HL-60/S4 (cell line): ENCODE data around the gene CDC5L.

Experiments used
- in situ Hi-C: fragments of 300-500 bp; cut with MboI; formaldehyde crosslinking; loops from 2 replicates; pipeline ENCODE4 v1.14.3; 2022; ENCODE audit warnings: low sequenced_read_pairs

CDC5L gene

DNA sequence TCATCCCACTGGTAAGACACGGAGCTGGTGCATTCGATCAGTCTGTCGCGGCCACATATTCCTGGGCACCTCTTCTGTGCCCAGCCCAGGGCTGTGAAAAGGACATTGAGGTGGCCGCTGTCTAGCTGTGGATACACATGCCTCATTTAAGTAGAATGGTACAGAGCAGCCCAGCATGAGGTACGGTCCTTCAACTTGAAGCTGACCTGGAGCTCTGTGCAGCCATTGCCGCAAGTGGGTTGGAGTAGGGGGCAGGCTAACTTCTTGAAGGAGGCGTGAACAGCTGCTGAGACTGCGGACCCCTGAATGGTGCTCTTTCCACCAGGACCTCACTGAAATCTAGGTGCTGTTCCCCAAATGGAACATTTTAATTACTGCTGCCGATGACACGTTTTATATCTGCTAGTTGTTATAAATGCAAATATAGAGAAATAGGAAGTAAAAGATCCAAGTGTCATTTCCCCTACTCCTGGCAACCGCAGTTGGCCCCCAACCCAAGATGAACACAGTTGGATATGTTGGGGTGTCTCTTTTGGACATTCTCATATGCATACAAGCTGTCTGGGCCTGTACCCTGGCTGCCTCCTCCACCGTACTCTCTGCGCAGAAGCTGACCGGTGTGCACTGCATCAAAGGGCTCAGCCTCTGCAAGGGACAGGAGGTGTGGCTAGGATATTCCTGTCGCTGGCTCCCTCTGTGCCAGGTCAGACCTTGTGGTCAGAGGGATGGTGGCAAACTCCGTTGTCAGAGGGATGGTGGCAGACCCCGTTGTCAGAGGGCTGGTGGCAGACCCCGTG, 86.1 kb downstream of the CDC5L start:
- in situ Hi-C loops = no loop called here

DNA sequence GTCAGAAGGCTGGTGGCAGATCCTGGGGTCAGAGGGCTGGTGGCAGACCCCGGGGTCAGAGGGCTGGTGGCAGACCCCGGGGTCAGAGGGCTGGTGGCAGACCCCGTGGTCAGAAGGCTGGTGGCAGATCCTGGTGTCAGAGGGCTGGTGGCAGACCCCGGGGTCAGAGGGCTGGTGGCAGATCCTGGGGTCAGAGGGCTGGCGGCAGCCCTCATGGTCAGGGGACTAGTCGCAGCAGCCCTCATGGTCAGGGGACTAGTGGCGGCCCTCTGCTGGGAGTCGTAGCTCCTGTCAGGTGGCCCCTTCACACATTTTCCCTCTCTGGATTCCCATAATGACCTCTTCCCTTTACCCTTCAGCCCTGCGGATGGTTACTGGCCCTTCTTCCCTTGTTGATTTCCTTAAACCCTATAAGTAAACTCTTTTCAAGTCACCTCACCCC, 86.7 kb downstream of the CDC5L start:
- in situ Hi-C loops = no loop called here

DNA sequence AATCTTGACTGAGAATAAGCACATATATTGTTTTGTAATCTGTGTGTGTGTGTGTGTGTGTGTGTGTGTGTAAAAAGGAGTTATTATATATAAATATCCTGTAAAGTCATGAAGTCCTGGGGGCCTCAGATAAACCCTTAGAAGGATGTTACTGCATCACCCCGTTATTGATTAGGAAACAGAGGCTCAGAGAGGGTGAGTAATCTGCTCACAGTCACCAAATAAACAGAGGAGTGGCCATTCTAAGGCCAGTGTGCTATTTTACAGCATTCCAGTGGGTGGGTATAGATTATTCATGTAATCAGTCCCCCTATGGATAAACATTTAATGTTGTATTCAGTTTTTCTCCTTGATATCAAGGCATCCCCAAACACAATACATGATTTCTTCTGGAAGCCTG, 87.1 kb downstream of the CDC5L start:
- in situ Hi-C loops = loop anchor here (25.0 kb wide), 1 partner anchor 1438 kb away; no protein-coding TSS in a partner anchor

DNA sequence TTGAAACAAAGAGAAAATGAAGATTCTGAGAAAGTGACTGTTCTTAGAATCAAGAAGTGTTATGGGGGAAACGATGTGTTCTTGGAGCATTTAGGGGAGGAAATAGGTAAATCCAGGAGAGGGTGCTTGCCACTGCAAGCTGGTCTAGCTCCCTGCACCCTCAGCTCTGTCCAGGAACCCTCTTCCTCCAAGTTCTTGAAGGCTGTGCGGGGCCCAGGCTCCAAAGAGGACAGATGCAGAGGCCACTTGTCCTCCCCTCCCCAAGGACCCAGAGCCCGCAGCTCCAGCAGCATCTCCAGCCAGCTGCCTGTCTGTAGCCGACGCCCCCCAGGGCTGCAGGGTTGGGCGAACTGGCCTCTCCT, 87.9 kb downstream of the CDC5L start:
- in situ Hi-C loops = loop anchor here (25.0 kb wide), 1 partner anchor 1437 kb away; no protein-coding TSS in a partner anchor

DNA sequence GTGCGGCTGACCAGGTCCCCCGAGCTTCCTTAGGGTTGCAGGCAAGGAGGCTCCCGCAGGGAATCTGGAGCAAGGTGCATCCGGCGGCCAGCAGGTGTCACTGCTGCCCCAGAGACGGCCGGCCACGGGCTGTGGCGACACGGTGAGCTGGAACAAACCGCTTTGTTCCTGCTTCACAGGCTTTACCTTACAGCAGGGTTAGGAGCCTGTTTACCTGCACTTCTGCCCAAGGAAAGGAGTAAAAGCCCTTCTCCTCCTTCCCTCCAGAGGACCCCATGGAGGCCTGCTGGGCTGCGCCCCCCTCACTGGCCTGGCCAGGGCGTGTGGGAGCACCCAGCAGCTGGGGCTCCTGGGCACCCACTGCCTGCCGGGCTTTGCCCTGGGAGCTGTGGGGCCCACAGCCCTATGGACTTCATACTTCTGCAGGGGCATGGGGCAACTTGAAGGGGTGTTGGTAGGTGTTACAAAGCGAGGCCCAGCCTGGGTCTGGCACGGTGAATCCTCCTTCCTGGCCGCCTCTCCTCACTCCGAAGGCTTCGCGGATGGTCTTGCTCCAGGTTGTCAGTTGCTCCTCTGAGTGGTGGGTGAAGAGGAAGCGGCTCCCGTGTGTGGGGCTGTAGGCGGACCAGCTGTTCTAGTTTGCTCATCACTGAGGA, 88.4 kb downstream of the CDC5L start:
- in situ Hi-C loops = loop anchor here (25.0 kb wide), 1 partner anchor 1436 kb away; no protein-coding TSS in a partner anchor

DNA sequence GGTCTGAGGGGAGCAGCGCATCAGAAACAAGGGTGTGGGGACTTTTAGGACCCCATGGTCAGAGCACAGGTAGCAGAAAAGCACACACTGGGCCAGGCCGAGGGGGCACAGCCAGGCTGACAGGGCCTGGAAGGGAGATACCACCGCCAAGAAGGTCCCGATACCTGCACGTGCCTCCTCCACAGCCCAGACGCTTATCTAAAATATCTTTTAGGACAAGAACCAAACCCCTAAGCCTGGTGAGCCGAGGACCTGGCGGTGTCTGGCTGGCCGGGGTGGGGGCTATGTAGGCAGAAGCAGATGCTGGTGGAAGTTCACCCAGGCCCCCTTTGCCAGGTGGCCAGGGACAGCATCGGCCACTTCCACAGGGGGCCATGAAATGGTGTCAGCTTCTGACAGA, 89.3 kb downstream of the CDC5L start:
- in situ Hi-C loops = loop anchor here (25.0 kb wide), 1 partner anchor 1435 kb away; no protein-coding TSS in a partner anchor

DNA sequence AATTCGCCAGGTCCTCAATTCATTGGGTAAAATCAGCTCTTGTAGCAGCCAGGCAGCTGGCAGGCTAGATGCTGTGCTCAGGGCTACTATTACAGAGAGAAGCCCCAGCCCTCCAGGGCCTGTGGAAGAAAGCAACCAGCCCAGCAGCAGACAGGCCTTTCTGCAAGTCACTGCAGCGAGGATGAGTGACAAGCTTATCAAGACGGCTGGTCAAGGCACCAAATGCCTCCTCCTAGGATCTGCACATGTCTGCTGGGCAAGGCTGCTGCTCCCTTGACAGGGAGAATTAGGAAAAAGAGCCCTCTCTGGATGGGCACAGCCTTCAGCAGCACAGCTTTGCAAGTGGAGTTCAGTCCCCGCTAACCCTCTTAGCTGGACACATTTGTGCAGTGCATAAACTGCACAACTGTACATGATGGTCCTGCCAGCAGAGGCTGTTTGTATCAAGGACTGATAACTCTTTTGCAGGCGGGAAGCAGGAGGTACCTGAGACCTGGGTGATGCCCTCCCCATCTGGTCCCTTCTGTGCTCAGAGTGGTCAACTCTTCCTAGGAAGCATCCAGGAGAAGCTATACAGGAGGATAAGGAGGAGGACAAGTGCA, 89.9 kb downstream of the CDC5L start:
- in situ Hi-C loops = loop anchor here (25.0 kb wide), 1 partner anchor 1435 kb away; no protein-coding TSS in a partner anchor

DNA sequence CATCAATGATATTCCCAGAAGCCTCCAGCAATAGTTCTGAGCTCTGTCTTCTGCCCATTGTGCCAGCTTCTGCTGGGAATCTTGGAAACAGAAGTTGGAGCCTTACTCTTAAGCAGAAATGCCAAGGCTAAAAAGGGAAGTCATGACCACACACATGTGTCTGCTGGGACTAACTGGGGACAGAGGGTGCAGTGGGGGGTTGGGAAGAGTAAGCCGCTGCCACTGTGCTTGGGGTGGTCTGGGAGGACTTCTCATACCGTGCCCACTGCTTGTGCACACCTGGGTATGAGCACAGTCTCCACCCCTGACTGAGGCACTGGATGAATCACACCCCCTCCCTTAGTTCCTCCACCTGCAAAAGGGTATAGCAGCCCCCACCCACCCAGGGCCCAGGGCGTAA, 90.7 kb downstream of the CDC5L start:
- in situ Hi-C loops = loop anchor here (25.0 kb wide), 1 partner anchor 1434 kb away; no protein-coding TSS in a partner anchor

DNA sequence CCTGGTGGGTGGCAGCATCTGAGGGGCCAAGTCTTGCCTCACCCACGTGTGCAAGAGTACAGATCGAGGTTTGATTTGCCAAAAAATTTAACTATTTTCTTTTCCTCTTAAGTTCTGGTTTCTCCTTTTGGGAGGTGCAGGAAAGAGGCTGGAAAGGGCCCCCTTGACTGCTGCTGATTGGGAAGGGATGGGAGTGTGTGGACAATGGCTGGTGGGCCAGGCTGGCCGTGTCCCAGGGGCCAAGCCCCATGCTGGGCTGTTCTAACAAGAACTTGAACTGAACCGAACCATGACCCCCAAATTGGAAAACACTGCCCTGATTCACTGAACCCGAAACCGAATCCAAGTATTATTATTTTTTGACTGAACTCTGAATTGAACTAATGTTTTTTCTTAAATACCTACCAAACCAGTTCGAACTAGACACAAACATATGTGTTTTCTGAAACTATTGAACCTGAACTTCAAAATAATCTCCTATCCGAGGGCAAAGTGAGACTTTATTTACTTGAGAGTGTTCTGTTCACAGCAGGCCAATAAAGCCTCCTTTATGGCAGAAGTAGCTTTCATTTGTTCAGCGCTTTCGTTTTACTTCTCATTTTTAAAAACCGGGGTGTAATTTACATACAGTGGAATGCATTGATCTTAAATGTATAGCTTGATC, 91.2 kb downstream of the CDC5L start:
- in situ Hi-C loops = loop anchor here (25.0 kb wide), 1 partner anchor 1434 kb away; no protein-coding TSS in a partner anchor

DNA sequence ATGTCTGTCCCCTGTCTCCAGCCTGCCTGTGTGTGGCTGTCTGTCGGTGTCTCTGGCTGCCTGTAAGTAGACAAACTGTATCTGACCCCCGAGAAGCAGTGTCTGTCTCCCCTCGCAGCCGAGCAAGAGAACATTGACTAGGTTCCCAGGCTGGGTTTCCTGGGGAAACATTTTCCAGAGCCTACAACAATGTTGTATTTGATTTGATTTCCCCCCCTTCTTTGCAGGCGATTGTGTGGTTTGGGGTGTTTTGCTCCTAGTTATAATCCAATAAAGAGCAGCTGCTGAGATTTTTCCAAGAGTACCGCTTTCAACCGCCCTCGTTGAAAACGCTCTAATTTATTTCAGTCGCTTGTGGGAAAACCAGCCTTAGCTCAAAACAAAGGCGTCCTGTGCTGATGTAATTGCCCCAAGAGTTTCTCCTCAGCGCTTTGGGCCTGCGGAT, 92.6 kb downstream of the CDC5L start:
- in situ Hi-C loops = loop anchor here (25.0 kb wide), 1 partner anchor 1432 kb away; no protein-coding TSS in a partner anchor

DNA sequence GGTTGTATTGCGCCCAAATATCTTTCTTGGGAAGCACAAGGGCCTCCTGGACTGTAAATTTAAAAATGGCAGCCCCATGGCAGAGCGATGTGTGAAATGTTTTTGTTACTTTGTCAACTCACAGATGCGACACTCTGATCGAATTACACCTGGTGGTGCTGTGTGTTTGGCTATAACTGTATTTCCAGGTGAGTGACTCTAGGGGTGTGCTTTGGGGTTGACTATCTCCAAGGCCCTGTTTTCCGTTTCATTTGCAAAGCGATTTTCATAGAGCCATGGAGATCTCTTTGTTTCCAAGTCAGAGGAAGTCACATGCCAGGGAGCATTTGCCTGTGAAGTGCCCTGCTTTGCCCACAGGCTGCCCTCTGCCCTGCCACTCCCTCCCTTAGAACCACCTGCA, 93.5 kb downstream of the CDC5L start:
- in situ Hi-C loops = loop anchor here (25.0 kb wide), 1 partner anchor 1431 kb away; no protein-coding TSS in a partner anchor

DNA sequence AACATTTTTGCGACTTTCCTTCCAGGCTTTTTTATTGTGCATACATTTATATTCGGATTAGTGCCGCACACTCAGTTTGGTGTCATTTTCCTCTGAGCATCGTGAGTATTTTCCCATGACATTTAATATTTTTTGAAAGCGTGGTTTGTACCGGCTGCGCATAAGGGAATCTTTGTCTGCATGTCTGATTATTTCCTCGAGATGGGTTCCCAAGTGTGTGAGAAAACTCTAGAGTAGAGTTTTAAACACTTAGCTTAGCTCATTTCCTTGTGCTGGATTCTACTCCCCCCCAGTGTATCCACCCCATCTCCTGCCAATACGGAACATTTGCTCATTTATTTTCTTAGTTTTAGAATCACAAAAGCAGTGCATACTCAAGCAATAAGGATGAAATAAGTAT, 94.3 kb downstream of the CDC5L start:
- in situ Hi-C loops = loop anchor here (25.0 kb wide), 1 partner anchor 1431 kb away; no protein-coding TSS in a partner anchor

DNA sequence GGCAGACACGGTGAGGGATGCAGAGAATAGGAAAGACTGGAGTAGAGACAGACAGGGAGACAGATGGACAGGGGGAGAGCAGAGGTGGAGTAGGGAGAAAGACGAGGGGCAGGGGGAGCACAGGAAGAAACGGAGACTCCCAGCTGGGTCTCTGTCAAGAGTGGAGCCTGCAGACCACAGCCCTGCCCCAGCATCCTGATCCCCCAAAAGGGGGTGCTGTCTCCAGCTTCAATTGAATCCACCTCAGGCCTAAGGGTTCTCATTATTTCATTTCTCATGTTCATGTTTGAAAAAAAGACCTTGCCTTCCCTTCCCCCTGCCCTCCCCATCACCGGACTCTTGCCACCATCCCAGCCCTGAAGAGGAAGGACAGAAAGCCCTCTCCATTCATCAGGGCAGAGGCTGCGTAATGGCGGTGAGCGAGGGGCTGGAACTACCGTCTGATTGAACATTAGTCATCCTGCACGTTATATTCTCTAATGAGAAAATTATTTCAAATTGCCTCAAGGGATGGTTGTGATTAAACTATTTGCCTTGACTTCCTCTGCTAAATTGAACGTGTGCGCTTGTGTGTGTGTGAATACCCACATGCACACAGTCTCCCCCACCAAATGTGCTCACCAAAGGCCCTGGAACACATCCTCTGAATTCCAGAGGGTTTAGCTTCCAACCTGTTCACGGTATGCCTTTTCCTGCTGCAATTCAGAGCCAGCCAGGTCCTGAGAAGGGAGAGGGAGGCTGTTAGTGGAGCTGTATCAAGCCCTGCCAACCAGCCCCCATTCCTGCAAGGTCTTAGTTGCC, 98.3 kb downstream of the CDC5L start:
- in situ Hi-C loops = loop anchor here (25.0 kb wide), 1 partner anchor 1426 kb away; no protein-coding TSS in a partner anchor

DNA sequence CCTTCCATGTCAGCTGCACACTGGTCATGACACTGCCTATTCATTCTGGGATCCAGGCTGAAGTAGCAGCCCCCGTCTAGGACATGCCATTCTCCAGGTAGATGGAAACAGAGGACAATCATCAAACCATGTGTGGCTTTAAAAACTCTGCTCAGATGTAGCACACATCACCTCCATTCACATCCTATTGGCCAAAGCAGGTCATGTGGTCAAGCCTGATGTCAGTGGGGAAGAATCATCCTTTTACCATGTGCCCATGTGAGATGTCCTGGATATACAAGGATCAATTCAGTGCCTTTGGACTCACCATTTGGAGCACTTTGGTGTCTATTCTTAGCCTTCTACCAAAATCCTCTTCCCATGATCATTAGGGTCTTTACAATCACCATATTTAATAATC, 99.5 kb downstream of the CDC5L start:
- in situ Hi-C loops = loop anchor here (25.0 kb wide), 1 partner anchor 1425 kb away; no protein-coding TSS in a partner anchor

DNA sequence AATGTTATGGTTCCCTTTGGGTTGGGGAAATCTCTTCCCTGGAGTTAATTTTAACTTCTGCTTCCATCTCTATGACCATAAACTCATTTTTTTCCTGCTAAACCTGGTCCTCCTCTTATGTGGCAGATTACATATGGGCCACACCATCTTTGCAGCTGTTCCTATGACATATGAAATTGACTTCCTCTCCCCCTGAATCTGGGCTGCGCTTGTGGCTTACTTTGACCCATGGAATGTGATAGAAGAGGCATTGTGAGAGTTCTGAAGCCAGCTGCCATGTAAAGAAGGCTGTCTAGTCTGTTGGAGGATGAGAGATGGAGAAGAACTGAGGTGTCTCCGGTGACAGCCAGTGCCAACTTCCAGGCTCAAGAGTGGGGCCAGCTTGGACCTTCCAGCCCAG, 100.1 kb downstream of the CDC5L start:
- in situ Hi-C loops = loop anchor here (25.0 kb wide), 1 partner anchor 1425 kb away; no protein-coding TSS in a partner anchor

DNA sequence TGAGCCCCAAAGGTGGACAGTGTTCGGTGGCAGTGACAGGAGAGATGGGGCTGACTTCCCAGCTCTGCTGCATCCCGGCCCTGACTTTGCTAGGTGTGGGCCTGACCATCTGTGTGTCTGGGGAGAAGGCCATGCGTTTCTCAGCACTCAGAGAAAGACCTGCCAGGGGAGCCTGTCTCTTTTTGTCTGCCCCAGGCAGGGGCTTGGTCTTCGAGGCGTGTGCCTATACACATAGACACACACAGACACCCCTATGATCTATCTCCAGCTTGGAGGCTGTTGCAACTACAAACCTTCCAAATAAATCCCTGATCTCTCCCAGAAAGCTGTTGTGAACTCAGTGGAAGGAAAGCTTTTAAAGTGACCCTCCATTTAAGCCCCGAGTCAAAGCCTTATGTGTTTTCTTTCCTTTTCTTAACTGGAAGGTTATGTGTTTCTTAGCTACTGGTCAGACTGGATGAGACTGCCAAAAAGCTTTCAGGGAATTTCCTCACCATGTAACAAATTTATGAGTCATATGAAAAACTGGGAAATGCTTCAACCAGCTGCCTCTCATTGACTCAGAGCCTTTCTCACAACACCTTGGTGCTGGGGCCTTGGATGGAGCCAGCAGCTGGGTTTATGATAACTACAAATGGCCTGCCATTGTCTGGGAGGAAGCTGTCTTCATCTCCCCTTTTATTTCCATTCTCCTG, 102.6 kb downstream of the CDC5L start:
- in situ Hi-C loops = loop anchor here (25.0 kb wide), 1 partner anchor 1422 kb away; no protein-coding TSS in a partner anchor

DNA sequence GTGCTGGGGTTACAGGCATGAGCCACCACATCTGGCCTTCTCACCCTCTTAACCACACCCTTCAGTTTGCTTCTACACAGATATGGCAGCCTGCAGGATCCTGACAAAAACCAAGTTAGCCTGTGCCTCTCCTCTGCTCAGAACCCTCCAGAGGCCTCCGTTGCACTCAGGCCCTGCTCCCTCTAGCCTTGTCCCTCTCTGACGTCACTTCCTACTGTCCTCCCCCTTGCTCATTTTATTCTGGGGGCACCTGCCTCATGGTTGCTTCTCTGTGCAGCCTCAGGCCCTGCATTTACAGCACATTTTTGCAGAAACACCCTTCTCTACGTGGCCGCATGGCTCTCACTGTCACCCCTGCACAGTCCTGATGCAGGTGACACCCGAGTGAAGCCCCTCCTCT, 105.6 kb downstream of the CDC5L start:
- in situ Hi-C loops = loop anchor here (25.0 kb wide), 1 partner anchor 1419 kb away; no protein-coding TSS in a partner anchor

DNA sequence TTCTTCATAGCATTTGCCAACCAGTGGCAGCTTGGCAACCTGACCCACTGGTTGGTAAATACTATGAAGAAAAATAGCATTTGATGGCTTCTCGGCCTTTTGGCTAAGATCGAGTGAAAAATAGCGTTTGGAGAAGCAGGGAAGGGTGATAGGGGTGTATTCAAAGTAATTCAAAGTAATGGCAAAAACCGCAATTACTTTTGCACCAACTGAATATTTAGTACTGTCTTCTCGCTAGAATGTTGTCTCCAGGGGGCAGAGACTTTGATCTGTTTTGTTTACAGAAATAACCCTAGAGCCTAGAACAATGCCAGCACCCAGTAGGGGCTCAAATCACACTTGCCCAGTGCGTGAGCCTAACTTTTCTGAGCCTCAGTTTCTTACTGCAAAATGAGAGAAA, 106.1 kb downstream of the CDC5L start:
- in situ Hi-C loops = loop anchor here (25.0 kb wide), 1 partner anchor 1419 kb away; no protein-coding TSS in a partner anchor

DNA sequence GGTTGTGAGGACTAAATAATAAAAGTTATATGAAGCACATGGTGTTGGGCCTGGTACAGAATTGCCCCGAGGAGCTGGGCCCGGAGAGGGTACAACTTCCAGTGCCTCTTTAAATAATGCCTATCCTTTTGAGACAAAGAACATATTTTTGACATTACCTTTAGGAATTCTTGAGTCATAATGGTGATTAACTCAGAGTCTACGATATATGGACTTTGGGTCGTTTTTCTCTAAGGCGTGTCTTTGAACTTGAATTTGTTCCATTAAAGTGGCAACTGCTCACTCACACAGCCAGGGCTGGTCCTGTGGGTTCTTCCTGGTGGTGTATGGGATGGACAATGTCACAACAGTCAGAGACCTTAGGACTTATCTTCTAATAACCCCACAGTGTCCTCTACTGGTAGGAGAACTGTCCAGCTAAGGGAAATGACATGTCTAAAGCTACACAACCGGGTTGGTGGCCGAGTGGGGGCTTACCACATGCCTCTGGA, 106.5 kb downstream of the CDC5L start:
- in situ Hi-C loops = loop anchor here (25.0 kb wide), 1 partner anchor 1418 kb away; no protein-coding TSS in a partner anchor
